ENCODE data around the gene BCORL1. TPM values are rescaled to one million over a fixed set of nuclear protein-coding genes. Genes with fewer than 3 reads are reported as not detected.

BCORL1 gene
- total RNA-seq, 1 donor from 2014 or later: 9.3 TPM

DNA sequence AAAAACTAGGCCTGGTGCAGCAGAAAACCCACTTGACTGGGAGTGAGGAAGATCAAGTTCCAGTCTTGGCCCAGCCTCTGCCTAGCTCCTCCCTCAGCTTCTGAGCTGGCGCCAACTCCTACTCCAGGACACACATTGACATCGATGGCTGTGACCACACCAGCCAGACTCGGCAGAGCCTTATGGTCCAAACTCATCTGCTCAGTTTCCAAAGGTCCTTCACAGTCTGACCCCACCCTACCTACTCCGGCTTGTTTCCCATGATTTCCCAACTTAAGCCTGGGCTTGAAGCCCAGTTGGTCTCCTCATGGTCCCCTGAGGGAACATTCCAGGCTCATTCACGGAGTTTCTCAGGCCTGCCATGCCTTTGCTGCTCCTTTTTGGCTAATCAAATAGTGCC lies 117.7 kb downstream of the BCORL1 start:
- peaks cover 30% of the 10 kb centered on the region for H3K4me1 Mint-ChIP-seq (ENCODE audit: low read depth)
- no peaks in the 10 kb centered on the region for H3K27me3 Mint-ChIP-seq (ENCODE audit: insufficient read depth)
- H3K4me3 Mint-ChIP-seq: no peak overlapping the region
- peaks cover 5% of the 10 kb centered on the region for H3K36me3 Mint-ChIP-seq (ENCODE audit: low read depth)
- H3K27ac Mint-ChIP-seq: no peak overlapping the region
- H3K9me3 Mint-ChIP-seq: no peaks in the 10 kb centered on the region
- intact Hi-C loops (cut with micrococcal nuclease): no loop called here
- DNase-seq (ENCODE audit: low spot score): no peak

DNA sequence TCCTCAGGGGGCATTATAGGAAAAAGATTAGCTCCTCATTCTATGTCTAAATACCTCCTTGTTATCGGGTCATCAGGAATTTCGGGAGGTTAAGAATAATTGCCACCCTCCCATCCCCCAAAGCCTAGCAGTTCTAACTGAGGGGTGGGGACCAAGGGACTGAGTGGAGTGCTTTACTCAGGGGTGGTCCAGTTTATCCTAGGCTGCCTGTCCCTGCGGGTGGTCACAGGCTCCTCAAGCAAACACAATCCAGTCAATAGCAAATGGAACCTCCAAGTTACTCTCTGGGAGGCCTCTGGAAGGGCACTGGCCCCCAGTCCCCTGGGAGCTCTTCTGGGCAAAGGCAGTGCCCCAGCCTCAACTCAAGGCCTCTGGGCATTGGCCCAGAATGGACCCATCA lies 121.2 kb downstream of the BCORL1 start:
- intact Hi-C loops (cut with micrococcal nuclease): no loop called here
- H3K27ac Mint-ChIP-seq: no peak overlapping the region
- no peaks in the 10 kb centered on the region for H3K9me3 Mint-ChIP-seq
- H3K36me3 Mint-ChIP-seq (ENCODE audit: low read depth): peaks cover 7% of the 10 kb centered on the region
- H3K4me3 Mint-ChIP-seq: no peak overlapping the region
- no peak for DNase-seq (ENCODE audit: low spot score)
- no peaks in the 10 kb centered on the region for H3K27me3 Mint-ChIP-seq (ENCODE audit: insufficient read depth)
- peaks cover 35% of the 10 kb centered on the region for H3K4me1 Mint-ChIP-seq (ENCODE audit: low read depth)

DNA sequence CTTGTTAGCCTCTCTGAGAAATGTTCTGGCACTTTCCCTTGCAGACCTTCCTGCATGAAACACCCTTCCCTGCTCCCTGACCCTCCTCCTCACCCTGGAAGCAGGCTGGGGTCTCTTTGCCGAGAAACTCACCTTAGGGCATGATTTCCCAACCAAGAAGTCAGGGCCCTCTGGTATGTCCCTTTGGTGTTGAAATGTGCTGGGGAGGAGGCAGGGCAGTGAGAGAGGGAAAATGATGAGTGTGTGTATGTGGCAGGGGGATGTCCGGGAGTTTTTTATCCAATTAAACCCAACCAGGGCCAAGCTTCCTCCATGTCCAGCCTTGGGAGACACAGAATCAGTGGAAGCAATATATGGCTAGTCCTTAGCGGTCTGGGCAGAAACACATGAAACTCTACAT lies 122.8 kb downstream of the BCORL1 start:
- intact Hi-C loops (cut with micrococcal nuclease): no loop called here
- Mint-ChIP-seq H3K27me3 (ENCODE audit: insufficient read depth) (no peaks in the 10 kb centered on the region), H3K9me3 (no peaks in the 10 kb centered on the region), H3K36me3 (ENCODE audit: low read depth) (peaks cover 7% of the 10 kb centered on the region), H3K4me3 (no peak overlapping the region), H3K27ac (no peak overlapping the region), H3K4me1 (ENCODE audit: low read depth) (peaks cover 28% of the 10 kb centered on the region)
- no peak for DNase-seq (ENCODE audit: low spot score)

DNA sequence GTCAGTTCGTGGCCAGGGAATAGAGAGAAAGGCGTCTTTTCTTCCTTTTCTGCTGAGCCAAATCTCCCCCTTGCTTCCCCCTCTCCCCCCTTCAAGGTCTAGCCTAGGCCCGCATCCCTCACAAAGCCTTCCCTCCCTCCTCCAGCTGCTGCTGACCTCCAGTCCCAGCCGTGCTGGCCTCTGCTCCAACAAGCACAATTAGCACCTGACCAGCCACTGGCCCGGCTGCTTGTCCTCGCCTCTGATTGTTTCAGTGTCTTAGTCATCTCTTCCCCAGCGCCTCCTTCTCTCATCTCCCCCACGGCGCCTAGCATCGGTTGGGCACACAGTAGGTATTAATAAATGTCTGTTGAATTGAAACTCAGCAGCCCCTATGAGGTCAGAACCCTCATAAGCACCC lies 123.6 kb downstream of the BCORL1 start:
- Mint-ChIP-seq H3K27me3 (ENCODE audit: insufficient read depth) (no peaks in the 10 kb centered on the region), H3K36me3 (ENCODE audit: low read depth) (peaks cover 4% of the 10 kb centered on the region), H3K4me1 (ENCODE audit: low read depth) (peaks cover 20% of the 10 kb centered on the region), H3K4me3 (no peak overlapping the region), H3K27ac (no peak overlapping the region), H3K9me3 (no peaks in the 10 kb centered on the region)
- intact Hi-C loops (cut with micrococcal nuclease): no loop called here
- no peak for DNase-seq (ENCODE audit: low spot score)

Other genes with a start within 250 kb of the BCORL1 start
- 0.16 and 0.24 TPM in 2 replicates for gene XPNPEP2, start 243.7 kb upstream of the BCORL1 start, total RNA-seq
- 129 and 135 TPM in 2 replicates for gene SASH3, start 202.7 kb upstream of the BCORL1 start, total RNA-seq
- 13.6 and 14.2 TPM in 2 replicates for gene ZDHHC9, start 138.7 kb upstream of the BCORL1 start, total RNA-seq
- gene UTP14A, start 76.5 kb upstream of the BCORL1 start, total RNA-seq: 59.3 and 62.4 TPM in 2 replicates
- gene ELF4, start 127.9 kb downstream of the BCORL1 start, total RNA-seq: 26.1 and 26.6 TPM in 2 replicates
- 46.0 and 50.2 TPM in 2 replicates for gene AIFM1, start 183.2 kb downstream of the BCORL1 start, total RNA-seq
- gene RAB33A, start 189.3 kb downstream of the BCORL1 start, total RNA-seq: 20.5 and 21.5 TPM in 2 replicates

Data from activated T-helper 1 cell treated with anti-CD3 and anti-CD28 coated beads, Interleukin-12 subunit alpha, Interleukin-12 subunit beta, Interleukin-2, Interleukin-4 antibody, amounts not matched to agents 30 ng/mL and 10 ng/mL and 1 ng/mL, durations not matched to agents 14 hours and 24 hours and 36 hours (primary cell).